CD4-positive, alpha-beta memory T cell (primary cell): ENCODE data around the gene PTPN22. TPM values are rescaled to one million over a fixed set of nuclear protein-coding genes. Genes with fewer than 3 reads are reported as not detected.
"Not testable (repeated sequence)": the region's sequence is repeated elsewhere in the genome, so short reads cannot be mapped to it uniquely, and the experiment has no call there.

Experiments
- CTCF ChIA-PET: fragments of 350-600 bp; sonication (Branson Sonifier 250); formaldehyde crosslinking; loops from one replicate; lab custom pipeline; 2021; ENCODE audit warnings: inconsistent platforms; ENCODE audit not compliant: partially characterized antibody; lab: Charles Lee
- POLR2A ChIA-PET: fragments of 350-600 bp; sonication (Branson Sonifier 250); formaldehyde crosslinking; loops from one replicate; lab custom pipeline; 2021; ENCODE audit not compliant: partially characterized antibody; lab: Charles Lee
- DNase-seq, 5 donors: peaks; one replicate each; pipeline versions ENCODE4 v3.0.0 to v3.0.0-alpha.2; 2020 to 2022; ENCODE audit warnings: mixed read lengths in 1 of 5
- H3K27ac ChIP-seq: one replicate; pipeline ENCODE4 v1.7.0; 2013; ENCODE audit warnings: low read depth, low read length
- H3K27me3 ChIP-seq: 2 replicates; pipeline ENCODE4 v1.7.0; 2013; ENCODE audit warnings: mild to moderate bottlenecking, low read length, moderate library complexity; ENCODE audit not compliant: insufficient read depth
- H3K36me3 ChIP-seq: 2 replicates; pipeline ENCODE4 v1.7.0; 2013; ENCODE audit warnings: mild to moderate bottlenecking, low read length, moderate library complexity; ENCODE audit not compliant: insufficient read depth
- H3K4me1 ChIP-seq: 2 replicates; pipeline ENCODE4 v1.7.0; 2013; ENCODE audit warnings: mild to moderate bottlenecking, low read length, moderate library complexity; ENCODE audit not compliant: insufficient read depth
- H3K4me3 ChIP-seq, 2 donors: one replicate each; pipeline ENCODE4 v1.7.0; 2013; ENCODE audit warnings: low read length in 2 of 2, mild to moderate bottlenecking in 1 of 2
- H3K9me3 ChIP-seq, 2 donors: one replicate each; pipeline ENCODE4 v1.7.0; 2013; ENCODE audit warnings: low read length in 2 of 2, control low read depth in 1 of 2; ENCODE audit not compliant: control insufficient read depth in 1 of 2
- H3K27ac Mint-ChIP-seq, 7 donors: one replicate each; pipeline ENCODE4 v1.8.0; 2020 to 2021; ENCODE audit warnings: mixed read lengths in 7 of 7, mild to moderate bottlenecking in 6 of 7, inconsistent platforms in 3 of 7, moderate library complexity in 3 of 7
- H3K27me3 Mint-ChIP-seq, 2 donors: one replicate each; pipeline ENCODE4 v1.8.0; 2020 to 2021; ENCODE audit warnings: mixed read lengths in 2 of 2
- H3K36me3 Mint-ChIP-seq, 2 donors: one replicate each; pipeline ENCODE4 v1.8.0; 2020 to 2021; ENCODE audit warnings: mixed read lengths in 2 of 2, inconsistent platforms in 1 of 2, mild to moderate bottlenecking in 1 of 2
- H3K4me1 Mint-ChIP-seq, 4 donors: one replicate each; pipeline ENCODE4 v1.8.0; 2020 to 2021; ENCODE audit warnings: mixed read lengths in 4 of 4, mild to moderate bottlenecking in 1 of 4
- H3K4me3 Mint-ChIP-seq, 8 donors: one replicate each; pipeline ENCODE4 v1.8.0; 2020 to 2021; ENCODE audit warnings: mixed read lengths in 8 of 8, mild to moderate bottlenecking in 7 of 8, moderate library complexity in 6 of 8, inconsistent platforms in 3 of 8
- H3K9me3 Mint-ChIP-seq, 8 donors: one replicate each; pipeline ENCODE4 v1.8.0; 2020 to 2021; ENCODE audit warnings: mixed read lengths in 8 of 8, mild to moderate bottlenecking in 5 of 8, inconsistent platforms in 3 of 8, moderate library complexity in 1 of 8
- intact Hi-C: fragments of 100-400 bp; cut with micrococcal nuclease; formaldehyde crosslinking; loops from one replicate; pipeline ENCODE4 v1.15.1; 2023
- polyA plus RNA-seq, 2 donors: library from polyadenylated mRNA; unstranded; fragments of 300-500 nt; fragmentation: Illumina TruSeq; gene quantifications; one replicate each; pipeline ENCODE4 v1.2.3, GENCODE V29; 2021
- total RNA-seq, 2 experiments: library from RNA; stranded (reverse); gene quantifications; one replicate each; pipeline ENCODE4 v1.2.3, GENCODE V29; 2021

Gene PTPN22
- total and polyA plus RNA-seq, 4 experiments from 2014 or later, result 32.2 to 66.1 (median 35.9) TPM

DNA sequence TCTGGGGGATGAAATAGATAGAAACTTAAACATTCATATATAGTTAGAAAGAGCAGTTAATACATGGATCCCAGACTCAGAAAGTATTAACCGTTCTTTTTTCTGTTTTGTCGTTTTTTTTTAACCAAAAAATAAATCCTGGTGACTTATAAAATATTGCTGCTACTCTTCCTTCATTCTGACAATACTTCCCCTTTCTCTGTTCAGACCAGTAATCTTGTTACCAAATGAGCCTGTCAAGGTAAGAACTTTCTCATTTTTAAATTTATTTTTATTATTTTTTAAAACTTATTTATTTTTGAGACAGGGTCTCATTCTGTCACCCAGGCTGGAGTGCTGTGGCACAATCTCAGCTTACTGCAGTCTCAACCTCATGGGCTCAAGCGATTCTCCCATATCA lies 13.7 kb downstream of the PTPN22 start:
- Mint-ChIP-seq H3K9me3 (no peaks in the 10 kb centered on the region), H3K4me1 (peaks cover 20 to 35% (median 28%) of the 10 kb centered on the region in 4 donors), H3K36me3 (peaks cover 36 to 55% of the 10 kb centered on the region in 2 donors), H3K27ac (peak overlapping the region in 1 of 7 donors; percentile 42), H3K27me3 (no peaks in the 10 kb centered on the region), H3K4me3 (no peak overlapping the region)
- H3K9me3 ChIP-seq, result no peaks in the 10 kb centered on the region
- DNase-seq, result no peak
- ChIA-PET CTCF (interaction anchor here (0.9 kb wide), 1 partner anchor 23 kb away, joined by 3 read pairs; no protein-coding TSS in a partner anchor), POLR2A (no interaction called here)
- peaks cover 25% of the 10 kb centered on the region for H3K36me3 ChIP-seq
- intact Hi-C loops, result no loop called here
- H3K27ac ChIP-seq, result no peak overlapping the region
- H3K27me3 ChIP-seq, result no peaks in the 10 kb centered on the region
- peaks cover 24% of the 10 kb centered on the region for H3K4me1 ChIP-seq
- H3K4me3 ChIP-seq, result no peak overlapping the region

DNA sequence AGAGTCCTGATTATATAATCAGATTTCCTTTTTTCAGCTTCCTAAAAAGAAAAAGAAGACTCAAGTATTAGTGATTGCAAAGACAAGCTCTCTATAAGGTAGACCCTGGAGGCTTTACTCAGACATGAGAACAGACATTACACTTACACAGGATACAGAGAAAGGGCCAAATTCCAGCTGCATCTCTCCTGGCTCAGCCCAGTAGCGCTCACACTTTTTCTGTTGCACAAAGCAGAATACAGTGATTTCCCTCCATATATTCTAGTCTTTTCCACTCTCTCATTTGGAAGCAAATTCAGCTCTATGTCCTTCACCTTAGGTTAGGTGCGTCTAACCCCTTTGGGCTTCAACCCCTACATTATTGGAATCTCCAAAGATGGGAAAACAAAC lies 15.1 kb downstream of the PTPN22 start:
- H3K27me3 Mint-ChIP-seq, result no peaks in the 10 kb centered on the region

DNA sequence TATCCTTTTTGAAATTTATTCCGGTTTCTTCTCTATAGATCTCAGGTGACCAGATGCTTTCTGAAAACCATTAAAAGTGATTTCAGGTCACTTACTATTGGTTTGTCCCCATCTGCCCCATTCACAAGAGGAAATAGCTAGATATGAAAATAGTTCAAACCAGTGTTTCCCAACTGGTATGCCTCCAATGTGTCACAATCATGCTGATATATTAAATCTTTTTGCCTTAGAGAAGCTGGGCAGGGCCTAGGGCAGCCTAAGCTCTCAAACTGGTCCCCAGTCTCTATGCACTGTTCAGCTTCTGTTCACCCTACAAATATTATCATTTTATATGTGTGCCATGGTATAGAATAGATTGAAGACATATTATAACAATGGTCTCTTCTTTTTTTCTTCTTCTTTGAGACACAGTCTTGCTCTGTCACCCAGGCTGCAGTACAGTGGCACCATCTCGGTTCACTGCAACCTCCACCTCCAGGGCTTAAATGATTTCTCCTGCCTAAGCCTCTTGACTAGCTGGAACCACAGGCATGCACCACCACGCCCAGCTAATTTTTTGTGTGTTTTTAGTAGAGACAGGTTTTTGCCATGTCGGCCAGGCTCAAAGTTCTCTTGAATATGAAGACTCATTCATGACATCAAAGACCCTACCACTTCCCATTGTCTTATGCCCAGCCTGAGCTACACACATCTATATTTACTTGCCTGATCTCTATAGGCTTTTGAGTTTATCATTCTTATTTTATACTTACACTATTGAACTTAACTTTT lies 15.7 kb downstream of the PTPN22 start:
- Histone ChIP-seq H3K4me1 (peaks cover 23% of the 10 kb centered on the region), H3K27ac (no peak overlapping the region), H3K36me3 (peaks cover 25% of the 10 kb centered on the region), H3K4me3 (no peak overlapping the region), H3K27me3 (no peaks in the 10 kb centered on the region), H3K9me3 (no peaks in the 10 kb centered on the region)
- Mint-ChIP-seq H3K9me3 (no peaks in the 10 kb centered on the region), H3K36me3 (peaks cover 38 to 60% of the 10 kb centered on the region in 2 donors), H3K4me3 (no peak overlapping the region), H3K27me3 (no peaks in the 10 kb centered on the region), H3K27ac (peak overlapping the region in 5 of 7 donors; percentile 52 to 85 (median 68)), H3K4me1 (peaks cover 12 to 28% (median 20%) of the 10 kb centered on the region in 4 donors)
- ChIA-PET POLR2A (no interaction called here), CTCF (no interaction called here)
- intact Hi-C loops, result no loop called here
- no peak for DNase-seq

More for the DNA sequence above, 15.1 kb downstream of the PTPN22 start:
- H3K27me3 ChIP-seq, result no peaks in the 10 kb centered on the region
- Mint-ChIP-seq H3K9me3 (no peaks in the 10 kb centered on the region), H3K4me1 (peaks cover 12 to 29% (median 22%) of the 10 kb centered on the region in 4 donors), H3K36me3 (peaks cover 36 to 58% of the 10 kb centered on the region in 2 donors), H3K27ac (peak overlapping the region in 3 of 7 donors; percentile 29 to 85 (median 71)), H3K4me3 (no peak overlapping the region)
- H3K4me1 ChIP-seq, result peaks cover 24% of the 10 kb centered on the region
- ChIA-PET POLR2A (no interaction called here), CTCF (no interaction called here)
- H3K36me3 ChIP-seq, result peaks cover 25% of the 10 kb centered on the region
- H3K9me3 ChIP-seq, result no peaks in the 10 kb centered on the region
- DNase-seq, result no peak
- no peak overlapping the region for H3K4me3 ChIP-seq
- H3K27ac ChIP-seq, result no peak overlapping the region
- intact Hi-C loops, result no loop called here

DNA sequence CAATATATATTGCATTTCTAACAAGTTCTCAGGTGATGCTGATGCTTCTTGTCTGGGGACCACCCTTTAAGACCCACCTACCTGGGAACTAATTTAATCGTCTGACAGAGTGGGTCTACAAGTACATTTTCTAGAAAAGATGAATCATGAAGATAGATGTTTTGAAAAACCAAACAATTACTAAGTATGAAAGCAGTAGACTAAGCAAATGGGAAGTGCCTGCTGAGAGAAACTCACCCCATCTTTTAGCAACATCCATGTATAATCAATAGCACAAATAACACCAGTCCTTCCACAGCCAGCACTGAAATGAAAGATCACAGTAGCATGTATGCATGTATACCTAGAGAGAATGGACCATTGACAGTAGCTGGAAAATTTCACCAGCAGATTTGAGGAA lies 17.3 kb downstream of the PTPN22 start:
- Histone ChIP-seq H3K27me3 (no peaks in the 10 kb centered on the region), H3K27ac (no peak overlapping the region), H3K4me3 (no peak overlapping the region), H3K4me1 (peaks cover 15% of the 10 kb centered on the region), H3K36me3 (peaks cover 25% of the 10 kb centered on the region), H3K9me3 (no peaks in the 10 kb centered on the region)
- peaks cover 48 to 63% of the 10 kb centered on the region in 2 donors for H3K36me3 Mint-ChIP-seq
- peaks cover 14 to 23% (median 19%) of the 10 kb centered on the region in 4 donors for H3K4me1 Mint-ChIP-seq
- intact Hi-C loops, result no loop called here
- no peaks in the 10 kb centered on the region for H3K9me3 Mint-ChIP-seq
- ChIA-PET CTCF (no interaction called here), POLR2A (no interaction called here)
- no peak for DNase-seq
- H3K27ac Mint-ChIP-seq, result peak overlapping the region in 5 of 7 donors; percentile 11 to 65 (median 43)
- no peaks in the 10 kb centered on the region for H3K27me3 Mint-ChIP-seq
- H3K4me3 Mint-ChIP-seq, result no peak overlapping the region

DNA sequence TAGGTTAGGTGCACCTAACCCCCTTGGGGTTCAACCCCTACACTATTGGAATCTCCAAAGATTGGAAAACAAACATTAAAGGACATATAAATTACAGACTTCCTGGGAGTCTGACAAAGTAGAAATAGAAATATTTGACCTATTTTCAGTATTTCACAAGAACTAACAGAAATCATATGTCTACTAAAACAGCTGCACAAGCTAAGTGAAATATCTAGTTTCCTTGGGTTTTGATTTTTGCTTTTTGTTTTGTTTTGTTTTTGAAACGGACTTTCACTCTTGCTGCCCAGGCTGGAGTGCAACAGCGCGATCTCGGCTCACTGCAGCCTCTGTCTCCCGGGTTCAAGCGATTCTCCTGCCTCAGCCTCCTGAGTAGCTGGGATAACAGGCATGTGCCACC lies 18.8 kb downstream of the PTPN22 start:
- POLR2A ChIA-PET, result not testable (repeated sequence)

DNA sequence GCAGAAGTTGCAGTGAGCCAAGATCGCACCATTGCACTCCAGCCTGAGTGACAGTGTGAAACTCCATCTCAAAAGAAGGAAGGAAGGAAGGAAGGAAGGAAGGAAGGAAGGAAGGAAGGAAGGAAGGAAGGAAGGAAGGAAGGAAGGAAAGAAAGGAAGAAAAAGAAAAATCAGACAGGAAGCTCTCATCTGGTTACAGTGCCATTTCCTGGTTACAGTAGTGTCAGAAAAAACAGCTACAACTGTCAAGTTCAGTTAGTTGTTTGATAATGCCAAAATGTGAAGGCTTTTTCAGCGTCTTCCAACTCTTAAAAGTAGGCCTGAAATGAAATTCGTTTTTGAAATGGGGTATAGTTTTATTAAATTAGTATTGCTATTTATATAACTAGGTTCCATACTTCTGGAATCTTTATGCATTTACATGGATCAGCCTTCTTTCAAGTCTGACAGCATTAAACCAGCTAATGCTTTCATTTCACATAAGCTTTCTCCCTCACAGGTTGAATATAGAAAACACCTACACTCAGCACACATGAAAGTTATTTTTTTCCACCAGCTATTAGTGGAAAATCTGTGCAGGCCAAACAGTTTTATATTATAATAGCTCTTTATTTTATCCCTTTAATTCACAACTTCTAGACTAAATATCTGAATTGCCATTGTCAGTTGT lies 21.2 kb downstream of the PTPN22 start:
- Mint-ChIP-seq H3K36me3 (peaks cover 55% of the 10 kb centered on the region in 2 donors), H3K27me3 (no peaks in the 10 kb centered on the region), H3K9me3 (peaks cover 0 to 11% (median 4%) of the 10 kb centered on the region in 8 donors), H3K27ac (peak overlapping the region; percentile 40 to 88 (median 77)), H3K4me3 (peak overlapping the region in 4 of 8 donors; percentile 8 to 74 (median 58)), H3K4me1 (peaks cover 12 to 18% (median 15%) of the 10 kb centered on the region in 4 donors)
- no peak overlapping the region for H3K27ac ChIP-seq
- peak in 2 of 5 donors; percentile 11 to 21 for DNase-seq
- intact Hi-C loops, result no loop called here
- peaks cover 7% of the 10 kb centered on the region for H3K36me3 ChIP-seq
- H3K4me1 ChIP-seq, result peaks cover 11% of the 10 kb centered on the region
- H3K9me3 ChIP-seq, result no peaks in the 10 kb centered on the region
- no peak overlapping the region for H3K4me3 ChIP-seq
- POLR2A ChIA-PET, result interaction anchor here (0.6 to 2.1 kb wide), 10 partner anchors 17 to 492 kb away, joined by 3 to 11 read pairs (median 3); partner anchors contain the start of genes AP4B1, HIPK1 and RSBN1
- CTCF ChIA-PET, result interaction anchor here (0.8 to 1.3 kb wide), 6 partner anchors 9 to 28 kb away, joined by 3 to 5 read pairs (median 3); no protein-coding TSS in a partner anchor
- no peaks in the 10 kb centered on the region for H3K27me3 ChIP-seq

More for the DNA sequence above, 18.8 kb downstream of the PTPN22 start:
- H3K27ac Mint-ChIP-seq, result peak overlapping the region in 4 of 7 donors; percentile 18 to 75 (median 33)
- H3K27me3 Mint-ChIP-seq, H3K27me3 ChIP-seq, DNase-seq, CTCF ChIA-PET, H3K4me3 Mint-ChIP-seq, H3K9me3 ChIP-seq, intact Hi-C loops, H3K9me3 Mint-ChIP-seq, H3K27ac ChIP-seq, H3K4me3 ChIP-seq: not testable (repeated sequence)
- Histone ChIP-seq H3K36me3 (peaks cover 25% of the 10 kb centered on the region), H3K4me1 (peaks cover 11% of the 10 kb centered on the region)
- peaks cover 11 to 18% (median 15%) of the 10 kb centered on the region in 4 donors for H3K4me1 Mint-ChIP-seq
- H3K36me3 Mint-ChIP-seq, result peaks cover 53 to 56% of the 10 kb centered on the region in 2 donors

DNA sequence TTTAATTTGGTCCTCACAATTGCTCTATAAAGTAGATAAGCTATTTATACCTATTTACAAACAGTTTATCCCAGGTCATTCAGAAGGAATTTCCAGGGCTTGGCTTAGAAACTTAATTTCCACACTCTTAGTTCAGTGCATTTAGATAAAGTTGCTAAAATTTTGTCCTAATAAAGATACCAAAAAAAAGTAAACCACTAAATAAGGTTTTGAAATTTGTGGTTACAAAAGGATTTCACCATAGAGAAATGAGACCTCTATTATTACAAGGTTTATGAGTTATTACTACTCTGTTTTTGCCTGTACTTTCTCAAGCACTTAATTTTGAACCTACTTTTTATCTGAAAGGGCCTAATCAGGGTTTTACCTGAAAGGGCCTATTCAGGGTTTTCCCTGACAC lies 22.4 kb downstream of the PTPN22 start:
- Mint-ChIP-seq H3K4me3 (no peak overlapping the region), H3K36me3 (peaks cover 46% of the 10 kb centered on the region in 2 donors), H3K4me1 (peaks cover 12 to 18% (median 15%) of the 10 kb centered on the region in 4 donors), H3K27me3 (no peaks in the 10 kb centered on the region), H3K9me3 (peaks cover 0 to 11% (median 4%) of the 10 kb centered on the region in 8 donors), H3K27ac (peak overlapping the region in 2 of 7 donors; percentile 29)
- Histone ChIP-seq H3K27me3 (no peaks in the 10 kb centered on the region), H3K4me3 (no peak overlapping the region), H3K27ac (no peak overlapping the region), H3K4me1 (peaks cover 11% of the 10 kb centered on the region), H3K36me3 (no peaks in the 10 kb centered on the region), H3K9me3 (no peaks in the 10 kb centered on the region)
- intact Hi-C loops, result no loop called here
- ChIA-PET CTCF (interaction anchor here (1.0 kb wide), 1 partner anchor 55 kb away, joined by 4 read pairs; the partner anchor contains the start of gene AP4B1), POLR2A (no interaction called here)
- DNase-seq, result no peak
